Body of pancreas (tissue), 4 donors: ENCODE results near the gene C8G.

Experiments
- CTCF ChIP-seq, 7 experiments: fragments of 450-650 bp in 4 of 7; fragments of 200-600 bp in 3 of 7; sonication (generic) in 3 of 7; IDR thresholded peaks; one replicate each; pipeline ENCODE4 v1.5.1; 2016 to 2019; ENCODE audit warnings: antibody characterized with exemption in 7 of 7
- POLR2A ChIP-seq, 3 donors: fragments of 450-650 bp; IDR thresholded peaks; one replicate each; pipeline ENCODE4 v1.6.1; 2016; ENCODE audit warnings: antibody characterized with exemption in 3 of 3, mild to moderate bottlenecking in 2 of 3

GRCh38 chr9:136994180-136994887 is 49.3 kb downstream of the C8G start:
- TF ChIP-seq CTCF (IDR thresholded peaks at IDR 0.05) (no peak), POLR2A (IDR thresholded peaks at IDR 0.05) (no peak)
